ENCODE results near the gene RDH14.

The RDH14 gene

GRCh38 chr2:18560031-18560796, at the start of gene RDH14:
Gene RDH14 (minus strand): TSS chr2:18560653. CDS start chr2:18560572, 81 bp downstream.
- peak; percentile 94 for DNase-seq (ENCODE audit: low read depth)

- DNase-seq (ENCODE audit: low read depth), result no peak
Observed at GRCh38 chr2:18610090-18610489, 49.6 kb upstream of the RDH14 start.

- DNase-seq (ENCODE audit: low read depth), result no peak
Observed at GRCh38 chr2:18605115-18605514, 44.7 kb upstream of the RDH14 start.

- DNase-seq (ENCODE audit: low read depth), result no peak
Observed at GRCh38 chr2:18604531-18604885, 44.1 kb upstream of the RDH14 start.

- no peak for DNase-seq (ENCODE audit: low read depth)
Observed at GRCh38 chr2:18603854-18604530, 43.5 kb upstream of the RDH14 start.

- no peak for DNase-seq (ENCODE audit: low read depth)
Observed at GRCh38 chr2:18602298-18602697, 41.8 kb upstream of the RDH14 start.

- no peak for DNase-seq (ENCODE audit: low read depth)
Observed at GRCh38 chr2:18600255-18600613, 39.8 kb upstream of the RDH14 start.

GRCh38 chr2:18599509-18600254, 39.2 kb upstream of the RDH14 start:
- no peak for DNase-seq (ENCODE audit: low read depth)

GRCh38 chr2:18598848-18599484, 38.5 kb upstream of the RDH14 start:
- DNase-seq (ENCODE audit: low read depth), result no peak

GRCh38 chr2:18597618-18598017, 37.2 kb upstream of the RDH14 start:
- no peak for DNase-seq (ENCODE audit: low read depth)

- no peak for DNase-seq (ENCODE audit: low read depth)
Observed at GRCh38 chr2:18596993-18597392, 36.5 kb upstream of the RDH14 start.

- DNase-seq (ENCODE audit: low read depth), result peak; percentile 15
Observed at GRCh38 chr2:18593496-18593895, 33.0 kb upstream of the RDH14 start.

GRCh38 chr2:18592372-18592771, 31.9 kb upstream of the RDH14 start:
- DNase-seq (ENCODE audit: low read depth), result no peak

- no peak for DNase-seq (ENCODE audit: low read depth)
Observed at GRCh38 chr2:18589354-18589753, 28.9 kb upstream of the RDH14 start, which contains the start of gene NT5C1B. Gene NT5C1B (minus strand): TSS chr2:18589569. CDS start chr2:18589468, 101 bp downstream.

GRCh38 chr2:18588802-18589201, 28.3 kb upstream of the RDH14 start:
- no peak for DNase-seq (ENCODE audit: low read depth)

GRCh38 chr2:18588049-18588448, 27.6 kb upstream of the RDH14 start:
- DNase-seq (ENCODE audit: low read depth), result no peak

GRCh38 chr2:18585526-18585925, 25.1 kb upstream of the RDH14 start:
- DNase-seq (ENCODE audit: low read depth), result no peak

GRCh38 chr2:18584608-18584954, 24.1 kb upstream of the RDH14 start:
- DNase-seq (ENCODE audit: low read depth), result no peak

GRCh38 chr2:18583905-18584607, 23.6 kb upstream of the RDH14 start:
- DNase-seq (ENCODE audit: low read depth), result no peak

- DNase-seq (ENCODE audit: low read depth), result no peak
Observed at GRCh38 chr2:18580606-18581005, 20.2 kb upstream of the RDH14 start.

GRCh38 chr2:18578033-18578432, 17.6 kb upstream of the RDH14 start:
- no peak for DNase-seq (ENCODE audit: low read depth)
